ENCODE results near the gene SLC49A4. TPM values are rescaled to one million over a fixed set of nuclear protein-coding genes. Genes with fewer than 3 reads are reported as not detected.

The SLC49A4 gene
- total RNA-seq, 1 experiment from 2014 or later, result 11.3 TPM

DNA sequence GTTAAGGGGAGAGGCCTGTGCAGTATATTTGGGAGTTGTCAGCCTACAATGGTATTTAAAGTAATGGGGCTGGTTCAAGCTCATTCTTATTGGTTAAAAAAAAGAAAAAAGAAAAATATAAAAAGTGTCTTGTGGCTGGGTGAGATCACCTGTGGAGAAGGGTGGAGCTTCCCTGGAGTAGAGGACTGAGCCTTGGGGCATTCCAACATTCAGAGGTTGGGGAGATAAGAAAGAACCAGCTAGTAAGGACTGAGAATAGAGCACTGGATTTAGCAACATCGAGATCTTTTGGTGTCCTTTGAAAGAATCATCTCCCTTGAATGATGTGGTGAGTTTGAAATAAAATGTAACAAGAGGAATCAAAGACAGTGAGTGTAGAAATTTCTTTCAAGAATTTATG, 5.2 kb downstream of the SLC49A4 start:
- Histone ChIP-seq H3K4me2 (ENCODE audit: low read length) (no peak overlapping the region), H3K9me2 (ENCODE audit: insufficient read depth) (no peaks in the 10 kb centered on the region), H3K4me3 (replicated peaks in 1 of 2; ENCODE audit: low read depth in 1 of 2, low read length in 2 of 2) (no peak overlapping the region), H3K27me3 (ENCODE audit: insufficient read depth, low read length) (no peaks in the 10 kb centered on the region), H3K79me2 (ENCODE audit: insufficient read depth, low read length) (0 out of 2 replicates have a peak, but pooled peaks cover 3% of the 10 kb centered on the region), H4K20me1 (ENCODE audit: insufficient read depth) (no peaks in the 10 kb centered on the region), H3K9ac (ENCODE audit: low read length) (no peak overlapping the region), H2AFZ (ENCODE audit: low read depth, low read length, poor library complexity, severe bottlenecking) (no peak overlapping the region), H3K9me3 (ENCODE audit: control insufficient read depth in 1 of 2, insufficient read depth in 1 of 2, low read depth in 1 of 2, low read length in 2 of 2) (no peaks in the 10 kb centered on the region), H3K27ac (ENCODE audit: low read depth, low read length) (no peak overlapping the region), H3K36me3 (ENCODE audit: control insufficient read depth in 1 of 2, insufficient read depth in 2 of 2, low read length in 2 of 2) (no peaks in the 10 kb centered on the region), H3K4me1 (ENCODE audit: control insufficient read depth in 1 of 2, insufficient read depth in 2 of 2, low read length in 2 of 2) (peaks cover 0 to 8% of the 10 kb centered on the region in 2 experiments; a peak in 2 of 4 replicates)
- ChIA-PET RAD21 (ENCODE audit: low non-redundant PET in 1 of 2, low total read pairs in 2 of 2, uncharacterized antibody in 2 of 2, unreplicated experiment in 2 of 2) (no interaction called here), POLR2A (no interaction called here), CTCF (no interaction called here)
- DNase-seq (ENCODE audit: low read depth, low spot score) (no peak), ATAC-seq (no peak)
- intact Hi-C loops (cut with micrococcal nuclease), result no loop called here
- TF ChIP-seq EZH2 (IDR thresholded peaks at IDR 0.05), result no peak
- no peak for TF ChIP-seq YY1 (IDR thresholded peaks at IDR 0.05; ENCODE audit: extremely low read depth, insufficient replicate concordance, low read depth, low read length)
- no peak for TF ChIP-seq SRF (IDR thresholded peaks at IDR 0.05; ENCODE audit: low read depth)
- TF ChIP-seq, protein P1, sequence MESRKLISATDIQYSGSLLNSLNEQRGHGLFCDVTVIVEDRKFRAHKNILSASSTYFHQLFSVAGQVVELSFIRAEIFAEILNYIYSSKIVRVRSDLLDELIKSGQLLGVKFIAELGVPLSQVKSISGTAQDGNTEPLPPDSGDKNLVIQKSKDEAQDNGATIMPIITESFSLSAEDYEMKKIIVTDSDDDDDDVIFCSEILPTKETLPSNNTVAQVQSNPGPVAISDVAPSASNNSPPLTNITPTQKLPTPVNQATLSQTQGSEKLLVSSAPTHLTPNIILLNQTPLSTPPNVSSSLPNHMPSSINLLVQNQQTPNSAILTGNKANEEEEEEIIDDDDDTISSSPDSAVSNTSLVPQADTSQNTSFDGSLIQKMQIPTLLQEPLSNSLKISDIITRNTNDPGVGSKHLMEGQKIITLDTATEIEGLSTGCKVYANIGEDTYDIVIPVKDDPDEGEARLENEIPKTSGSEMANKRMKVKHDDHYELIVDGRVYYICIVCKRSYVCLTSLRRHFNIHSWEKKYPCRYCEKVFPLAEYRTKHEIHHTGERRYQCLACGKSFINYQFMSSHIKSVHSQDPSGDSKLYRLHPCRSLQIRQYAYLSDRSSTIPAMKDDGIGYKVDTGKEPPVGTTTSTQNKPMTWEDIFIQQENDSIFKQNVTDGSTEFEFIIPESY (IDR thresholded peaks at IDR 0.05; ENCODE audit: extremely low read depth, insufficient replicate concordance, low read length), result no peak
- TF ChIP-seq JUND (IDR thresholded peaks at IDR 0.05), result no peak
- TF ChIP-seq, protein P2, sequence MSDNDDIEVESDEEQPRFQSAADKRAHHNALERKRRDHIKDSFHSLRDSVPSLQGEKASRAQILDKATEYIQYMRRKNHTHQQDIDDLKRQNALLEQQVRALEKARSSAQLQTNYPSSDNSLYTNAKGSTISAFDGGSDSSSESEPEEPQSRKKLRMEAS (IDR thresholded peaks at IDR 0.05), result no peak
- BruUV-seq (replicated peaks), result no TSS peak

DNA sequence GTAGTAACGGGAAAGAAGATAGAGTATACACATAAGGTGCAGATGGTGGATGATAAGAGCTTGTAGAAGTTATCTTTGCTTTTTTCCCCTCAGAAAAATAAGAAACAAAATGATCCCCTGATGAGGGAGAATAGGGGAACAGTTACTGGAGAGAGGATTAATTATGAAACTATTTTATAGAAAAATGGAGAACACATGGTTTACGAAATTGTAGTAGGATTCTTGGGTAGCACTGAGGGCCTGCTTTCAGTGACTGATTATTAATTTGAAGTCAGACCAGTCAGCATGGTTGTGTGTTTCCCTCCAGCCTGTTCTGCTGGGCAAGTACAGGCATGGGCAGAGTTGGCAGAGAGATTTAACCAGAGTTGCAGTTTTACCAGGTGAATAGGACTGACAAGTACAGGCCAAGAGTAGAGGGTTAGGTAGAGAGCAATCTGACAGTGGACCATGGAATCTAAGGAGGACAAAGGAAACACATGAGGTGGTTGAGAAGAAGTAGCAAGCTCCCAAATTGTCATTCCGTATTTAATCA, 5.9 kb downstream of the SLC49A4 start:
- POLR2A ChIA-PET, result no interaction called here
- intact Hi-C loops (cut with micrococcal nuclease), result no loop called here
- H3K9ac ChIP-seq (ENCODE audit: low read length), result no peak overlapping the region
- H3K4me3 ChIP-seq (replicated peaks in 1 of 2; ENCODE audit: low read depth in 1 of 2, low read length in 2 of 2), result no peak overlapping the region
- H3K27ac ChIP-seq (ENCODE audit: low read depth, low read length), result no peak overlapping the region
- no peaks in the 10 kb centered on the region for H3K9me3 ChIP-seq (ENCODE audit: control insufficient read depth in 1 of 2, insufficient read depth in 1 of 2, low read depth in 1 of 2, low read length in 2 of 2)
- H3K79me2 ChIP-seq (ENCODE audit: insufficient read depth, low read length), result 0 out of 2 replicates have a peak, but pooled peaks cover under 1% of the 10 kb centered on the region
- no peaks in the 10 kb centered on the region for H3K36me3 ChIP-seq (ENCODE audit: control insufficient read depth in 1 of 2, insufficient read depth in 2 of 2, low read length in 2 of 2)
- H3K9me2 ChIP-seq (ENCODE audit: insufficient read depth), result no peaks in the 10 kb centered on the region
- RAD21 ChIA-PET (ENCODE audit: low non-redundant PET in 1 of 2, low total read pairs in 2 of 2, uncharacterized antibody in 2 of 2, unreplicated experiment in 2 of 2), result no interaction called here
- H4K20me1 ChIP-seq (ENCODE audit: insufficient read depth), result no peaks in the 10 kb centered on the region
- H3K4me2 ChIP-seq (ENCODE audit: low read length), result no peak overlapping the region
- DNase-seq (ENCODE audit: low read depth, low spot score) (no peak), ATAC-seq (no peak)
- no TSS peak for BruUV-seq (replicated peaks)
- CTCF ChIA-PET, result no interaction called here
- H2AFZ ChIP-seq (ENCODE audit: low read depth, low read length, poor library complexity, severe bottlenecking), result no peak overlapping the region
- no peaks in the 10 kb centered on the region for H3K27me3 ChIP-seq (ENCODE audit: insufficient read depth, low read length)
- peaks cover 0 to 3% of the 10 kb centered on the region in 2 experiments; a peak in 2 of 4 replicates for H3K4me1 ChIP-seq (ENCODE audit: control insufficient read depth in 1 of 2, insufficient read depth in 2 of 2, low read length in 2 of 2)
- TF ChIP-seq ELF1 (IDR thresholded peaks at IDR 0.05; ENCODE audit: borderline replicate concordance, low read depth) (no peak), SRF (IDR thresholded peaks at IDR 0.05; ENCODE audit: low read depth) (no peak), SIN3A (IDR thresholded peaks at IDR 0.05; ENCODE audit: low read depth) (no peak), SP1 (IDR thresholded peaks at IDR 0.05; ENCODE audit: low read depth) (no peak), ZFX (IDR thresholded peaks at IDR 0.05) (no peak), EGR1 (IDR thresholded peaks at IDR 0.05; ENCODE audit: low read depth) (no peak), FOSL1 (IDR thresholded peaks at IDR 0.05; ENCODE audit: low read depth) (no peak), YY1 (IDR thresholded peaks at IDR 0.05; ENCODE audit: extremely low read depth, insufficient replicate concordance, low read depth, low read length) (no peak), TCF7L2 (IDR thresholded peaks at IDR 0.05; ENCODE audit: borderline replicate concordance, extremely low read depth, insufficient read depth, insufficient read length) (no peak), RAD21 (IDR thresholded peaks at IDR 0.05; ENCODE audit: low read depth) (no peak), CEBPB (IDR thresholded peaks at IDR 0.05; ENCODE audit: low read depth) (no peak), ZNF274 (IDR thresholded peaks at IDR 0.05; ENCODE audit: low read depth, low read length) (no peak)
- TF ChIP-seq, protein P3, sequence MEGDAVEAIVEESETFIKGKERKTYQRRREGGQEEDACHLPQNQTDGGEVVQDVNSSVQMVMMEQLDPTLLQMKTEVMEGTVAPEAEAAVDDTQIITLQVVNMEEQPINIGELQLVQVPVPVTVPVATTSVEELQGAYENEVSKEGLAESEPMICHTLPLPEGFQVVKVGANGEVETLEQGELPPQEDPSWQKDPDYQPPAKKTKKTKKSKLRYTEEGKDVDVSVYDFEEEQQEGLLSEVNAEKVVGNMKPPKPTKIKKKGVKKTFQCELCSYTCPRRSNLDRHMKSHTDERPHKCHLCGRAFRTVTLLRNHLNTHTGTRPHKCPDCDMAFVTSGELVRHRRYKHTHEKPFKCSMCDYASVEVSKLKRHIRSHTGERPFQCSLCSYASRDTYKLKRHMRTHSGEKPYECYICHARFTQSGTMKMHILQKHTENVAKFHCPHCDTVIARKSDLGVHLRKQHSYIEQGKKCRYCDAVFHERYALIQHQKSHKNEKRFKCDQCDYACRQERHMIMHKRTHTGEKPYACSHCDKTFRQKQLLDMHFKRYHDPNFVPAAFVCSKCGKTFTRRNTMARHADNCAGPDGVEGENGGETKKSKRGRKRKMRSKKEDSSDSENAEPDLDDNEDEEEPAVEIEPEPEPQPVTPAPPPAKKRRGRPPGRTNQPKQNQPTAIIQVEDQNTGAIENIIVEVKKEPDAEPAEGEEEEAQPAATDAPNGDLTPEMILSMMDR (IDR thresholded peaks at IDR 0.05 in 2 of 3, conservative IDR thresholded peaks at IDR 0.05 in 1 of 3; ENCODE audit: borderline replicate concordance in 1 of 3, insufficient read depth in 1 of 3, low read depth in 2 of 3, low read length in 2 of 3), result no peak
- TF ChIP-seq, protein P4, sequence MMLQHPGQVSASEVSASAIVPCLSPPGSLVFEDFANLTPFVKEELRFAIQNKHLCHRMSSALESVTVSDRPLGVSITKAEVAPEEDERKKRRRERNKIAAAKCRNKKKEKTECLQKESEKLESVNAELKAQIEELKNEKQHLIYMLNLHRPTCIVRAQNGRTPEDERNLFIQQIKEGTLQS (IDR thresholded peaks at IDR 0.05), result no peak
